Skeletal muscle satellite cell (primary cell): ENCODE results near the gene OTOP2.

Experiments
- H3K27me3 ChIP-seq: 2 replicates; pipeline ENCODE4 v1.7.0; 2013; ENCODE audit warnings: low read length; ENCODE audit not compliant: control insufficient read depth, insufficient read depth
- H3K36me3 ChIP-seq: 2 replicates; pipeline ENCODE4 v1.7.0; 2013; ENCODE audit warnings: mild to moderate bottlenecking, control low read depth, low read length; ENCODE audit not compliant: insufficient read depth
- H3K4me1 ChIP-seq: 2 replicates; pipeline ENCODE4 v1.7.0; 2013; ENCODE audit warnings: low read length; ENCODE audit not compliant: control insufficient read depth, insufficient read depth
- H3K4me2 ChIP-seq: 2 replicates; pipeline ENCODE4 v1.7.0; 2013; ENCODE audit warnings: mild to moderate bottlenecking, low read length
- H3K4me3 ChIP-seq: 2 replicates; pipeline ENCODE4 v1.7.0; 2013; ENCODE audit warnings: low read length
- H3K9ac ChIP-seq: 2 replicates; pipeline ENCODE4 v1.7.0; 2013; ENCODE audit warnings: mild to moderate bottlenecking, low read depth, low read length, moderate library complexity
- H3K9me3 ChIP-seq: replicated peaks from 2 replicates; pipeline ENCODE4 v1.7.0; 2013; ENCODE audit warnings: mild to moderate bottlenecking, control low read depth, low read length

The OTOP2 gene

DNA sequence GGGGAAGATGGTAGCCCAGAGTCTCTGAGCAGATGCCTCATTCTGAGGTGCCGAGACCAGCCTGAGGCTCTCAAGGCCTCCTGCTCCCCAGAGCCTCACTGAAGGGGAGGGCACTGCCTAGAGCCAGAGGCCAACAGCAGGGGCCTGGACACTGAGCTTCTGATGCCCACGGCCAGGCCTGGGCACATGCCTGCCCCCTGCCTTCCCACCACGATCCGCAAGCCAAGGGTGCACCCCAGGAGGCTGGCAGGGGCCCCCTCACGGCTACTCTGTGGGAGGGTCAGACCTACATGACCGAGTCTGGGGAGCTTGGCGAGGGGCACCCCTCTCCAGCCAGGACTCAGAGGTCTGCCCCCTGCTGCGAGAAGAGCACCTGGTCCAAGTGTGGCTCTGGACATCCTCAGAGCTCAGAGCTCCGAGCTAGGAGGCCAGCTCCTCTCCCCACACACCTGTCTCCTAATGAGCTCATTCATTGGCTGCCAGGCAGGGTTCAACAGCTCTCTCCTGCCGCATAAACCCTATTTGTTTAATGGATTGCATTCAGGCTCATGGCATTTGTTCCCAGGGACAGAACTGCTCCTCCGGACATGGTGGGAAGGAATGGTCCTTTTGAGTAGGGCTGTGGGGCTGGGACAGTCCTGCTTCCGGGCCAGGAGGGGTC lies 25.5 kb downstream of the OTOP2 start:
- Histone ChIP-seq H3K9ac (no peak overlapping the region), H3K4me2 (no peak overlapping the region), H3K9me3 (no peaks in the 10 kb centered on the region), H3K36me3 (no peaks in the 10 kb centered on the region), H3K4me1 (no peaks in the 10 kb centered on the region), H3K4me3 (no peak overlapping the region), H3K27me3 (peaks cover 70% of the 10 kb centered on the region)

DNA sequence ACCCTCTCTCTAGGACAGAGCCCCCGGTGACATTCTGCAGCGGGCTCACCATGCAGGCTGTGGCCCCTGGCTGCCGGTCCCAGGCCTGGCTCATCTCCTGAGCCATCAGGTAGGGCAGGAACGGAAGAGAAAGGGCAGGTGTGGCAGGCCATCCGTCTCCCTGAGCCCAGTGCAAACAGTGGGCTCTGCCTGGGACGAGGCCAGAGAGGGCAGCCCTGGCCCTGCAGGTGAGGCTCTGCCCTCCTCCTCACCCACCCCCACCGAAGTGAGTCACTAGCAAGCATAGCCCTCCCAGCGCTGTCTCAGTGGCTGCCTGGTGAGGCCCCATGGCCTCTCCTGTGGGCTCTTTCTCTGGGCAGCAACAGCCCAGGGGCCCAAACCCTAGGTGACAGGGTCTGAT lies 26.1 kb downstream of the OTOP2 start:
- no peak overlapping the region for H3K4me3 ChIP-seq
- no peaks in the 10 kb centered on the region for H3K9me3 ChIP-seq
- no peak overlapping the region for H3K4me2 ChIP-seq
- peaks cover 70% of the 10 kb centered on the region for H3K27me3 ChIP-seq
- H3K36me3 ChIP-seq = no peaks in the 10 kb centered on the region
- H3K9ac ChIP-seq = no peak overlapping the region
- H3K4me1 ChIP-seq = no peaks in the 10 kb centered on the region

DNA sequence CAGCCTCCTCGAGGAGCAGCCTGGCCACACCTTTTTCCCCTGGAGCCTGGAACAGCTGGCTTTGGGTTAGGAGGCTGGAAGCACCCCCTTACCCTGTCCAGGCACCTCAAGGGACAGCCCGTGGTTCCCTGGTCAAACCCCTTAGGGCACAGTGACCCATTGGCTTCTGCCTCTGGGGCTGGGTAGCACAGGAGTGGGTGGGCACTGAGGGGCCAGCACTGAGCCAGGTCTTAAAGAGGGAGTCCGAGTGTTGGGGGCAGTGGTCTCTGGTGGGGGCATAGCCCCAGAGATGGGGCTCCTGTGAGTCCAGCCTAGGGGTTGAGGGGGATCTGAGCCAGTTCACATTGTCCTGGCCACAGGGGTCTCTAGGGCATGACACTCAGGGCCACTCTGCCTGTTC lies 27.0 kb downstream of the OTOP2 start:
- no peaks in the 10 kb centered on the region for H3K4me1 ChIP-seq
- H3K9me3 ChIP-seq = no peaks in the 10 kb centered on the region
- no peak overlapping the region for H3K4me2 ChIP-seq
- H3K4me3 ChIP-seq = no peak overlapping the region
- peaks cover 67% of the 10 kb centered on the region for H3K27me3 ChIP-seq
- no peaks in the 10 kb centered on the region for H3K36me3 ChIP-seq
- no peak overlapping the region for H3K9ac ChIP-seq

DNA sequence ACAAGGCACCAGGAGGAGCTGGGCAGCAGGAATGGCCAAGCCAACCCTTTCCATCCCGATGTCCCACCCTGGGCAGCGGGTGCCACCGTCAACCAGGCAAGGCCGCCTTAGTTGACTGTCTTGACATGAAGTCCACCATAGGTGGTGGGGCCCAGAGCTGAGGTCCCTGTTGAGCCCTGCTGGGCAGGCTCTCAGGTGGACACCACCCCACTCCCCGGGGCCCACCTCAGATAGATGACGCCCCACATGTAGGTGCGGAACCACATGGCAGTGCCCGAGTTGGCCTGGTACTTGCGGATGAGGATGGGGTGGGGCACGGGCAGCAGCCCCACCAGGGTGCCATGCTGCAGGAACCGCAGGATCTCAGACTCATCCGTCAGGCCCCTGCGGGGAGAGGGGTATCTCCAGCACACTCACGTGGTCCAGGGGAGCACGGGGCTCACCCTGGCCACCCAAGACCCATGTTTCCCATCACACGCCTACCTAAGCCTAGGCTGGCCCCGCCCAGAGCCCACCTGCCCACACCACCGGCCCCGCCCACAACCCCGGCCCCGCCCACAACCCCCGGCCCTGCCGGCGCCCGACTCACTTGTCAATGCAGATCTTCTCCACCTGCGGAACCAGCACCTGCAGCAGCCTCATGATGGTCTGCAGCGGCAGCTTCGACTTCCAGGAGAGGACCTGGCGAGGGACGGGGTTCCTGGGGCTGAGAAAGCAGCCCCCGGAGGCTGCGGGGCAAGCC lies 27.8 kb downstream of the OTOP2 start:
- Histone ChIP-seq H3K9ac (no peak overlapping the region), H3K4me1 (no peaks in the 10 kb centered on the region), H3K27me3 (peaks cover 61% of the 10 kb centered on the region), H3K9me3 (no peaks in the 10 kb centered on the region), H3K4me2 (no peak overlapping the region), H3K36me3 (no peaks in the 10 kb centered on the region), H3K4me3 (no peak overlapping the region)

DNA sequence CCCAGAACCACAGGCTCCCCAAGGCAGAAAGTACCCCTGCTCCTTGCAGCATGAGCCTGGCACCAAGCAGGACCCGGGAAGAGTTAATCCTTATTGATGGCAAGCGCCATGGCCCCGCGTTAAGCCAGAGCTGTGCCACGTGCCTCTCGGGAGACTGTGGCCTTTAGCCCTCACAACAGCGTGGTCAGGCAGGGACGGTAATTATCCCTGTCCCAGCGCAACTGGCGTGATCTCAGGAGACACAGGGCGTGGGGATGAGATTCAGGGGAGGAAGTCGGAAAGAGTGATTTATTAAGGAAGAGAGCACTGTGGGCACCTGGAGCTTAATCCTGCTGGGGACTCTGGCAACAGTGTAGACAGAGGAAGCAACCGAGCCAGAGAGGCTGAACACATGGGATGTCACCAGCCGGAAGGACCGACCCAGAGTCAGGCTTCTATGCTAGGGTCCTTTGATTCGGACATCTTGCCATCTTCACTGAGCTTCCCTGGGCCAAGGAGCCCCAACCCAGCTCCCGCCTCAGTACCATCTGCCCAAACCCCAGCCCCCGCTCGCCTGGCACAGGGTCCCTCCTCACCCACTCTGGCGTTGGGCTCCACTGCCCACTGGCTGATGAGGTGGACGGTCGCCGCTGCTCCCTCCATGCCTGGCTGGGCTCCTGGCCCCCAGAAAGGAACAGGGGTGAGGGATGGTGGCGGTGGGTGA lies 28.5 kb downstream of the OTOP2 start:
- Histone ChIP-seq H3K36me3 (no peaks in the 10 kb centered on the region), H3K27me3 (peaks cover 54% of the 10 kb centered on the region), H3K9me3 (no peaks in the 10 kb centered on the region), H3K4me2 (no peak overlapping the region), H3K4me3 (no peak overlapping the region), H3K4me1 (no peaks in the 10 kb centered on the region), H3K9ac (no peak overlapping the region)

DNA sequence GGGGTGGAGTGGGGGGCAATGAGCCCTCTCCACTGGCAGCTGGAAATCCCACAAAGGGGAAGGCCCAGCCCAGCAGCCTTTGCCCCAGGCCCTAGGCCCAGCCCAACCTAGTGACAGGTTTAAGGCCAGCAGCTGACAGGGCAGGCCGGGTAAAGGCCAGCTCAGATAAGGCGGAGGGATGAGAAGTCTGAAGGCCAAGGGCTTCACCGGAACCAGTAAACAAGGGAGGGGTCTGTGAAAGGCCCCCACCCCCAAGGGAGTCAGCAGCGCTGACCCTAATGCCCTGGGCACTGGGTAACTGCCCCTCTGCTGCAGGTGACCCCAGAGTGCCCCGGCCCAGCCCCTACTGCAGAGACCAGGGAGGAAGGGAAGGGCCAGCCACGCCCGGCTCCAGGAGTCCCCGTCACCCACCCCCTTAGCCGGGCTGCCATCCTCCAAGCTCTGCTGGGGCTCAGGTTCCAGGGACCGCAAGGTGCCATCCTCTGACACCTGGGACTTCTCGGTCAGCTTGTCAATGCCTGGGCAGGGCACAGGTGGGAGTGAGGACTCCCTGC lies 29.1 kb downstream of the OTOP2 start:
- H3K4me2 ChIP-seq = no peak overlapping the region
- H3K4me3 ChIP-seq = no peak overlapping the region
- no peaks in the 10 kb centered on the region for H3K9me3 ChIP-seq
- H3K9ac ChIP-seq = no peak overlapping the region
- H3K27me3 ChIP-seq = peaks cover 48% of the 10 kb centered on the region
- no peaks in the 10 kb centered on the region for H3K36me3 ChIP-seq
- H3K4me1 ChIP-seq = no peaks in the 10 kb centered on the region

DNA sequence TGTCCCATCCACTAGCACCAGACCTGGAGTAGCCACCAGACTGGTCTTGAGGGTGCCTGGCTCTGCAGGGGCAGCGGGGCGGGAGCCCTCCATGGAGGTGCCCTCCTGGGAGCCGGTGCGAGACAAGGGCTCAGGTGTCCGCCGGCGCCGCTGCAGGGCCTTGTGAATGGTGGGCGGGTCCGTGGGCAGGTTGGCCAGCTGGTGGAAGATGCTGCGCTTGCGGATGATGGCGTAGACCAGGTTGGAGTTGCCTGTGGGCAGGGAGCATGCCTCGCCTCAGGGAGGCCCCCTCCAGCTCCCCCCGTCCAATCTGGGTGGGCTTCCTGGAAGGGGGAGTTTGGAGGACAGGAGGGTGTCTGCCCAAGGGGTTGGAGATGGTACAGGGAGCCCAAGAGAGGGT lies 30.0 kb downstream of the OTOP2 start:
- Histone ChIP-seq H3K9ac (no peak overlapping the region), H3K27me3 (peaks cover 44% of the 10 kb centered on the region), H3K4me2 (no peak overlapping the region), H3K4me3 (no peak overlapping the region), H3K36me3 (no peaks in the 10 kb centered on the region), H3K9me3 (no peaks in the 10 kb centered on the region), H3K4me1 (no peaks in the 10 kb centered on the region)

DNA sequence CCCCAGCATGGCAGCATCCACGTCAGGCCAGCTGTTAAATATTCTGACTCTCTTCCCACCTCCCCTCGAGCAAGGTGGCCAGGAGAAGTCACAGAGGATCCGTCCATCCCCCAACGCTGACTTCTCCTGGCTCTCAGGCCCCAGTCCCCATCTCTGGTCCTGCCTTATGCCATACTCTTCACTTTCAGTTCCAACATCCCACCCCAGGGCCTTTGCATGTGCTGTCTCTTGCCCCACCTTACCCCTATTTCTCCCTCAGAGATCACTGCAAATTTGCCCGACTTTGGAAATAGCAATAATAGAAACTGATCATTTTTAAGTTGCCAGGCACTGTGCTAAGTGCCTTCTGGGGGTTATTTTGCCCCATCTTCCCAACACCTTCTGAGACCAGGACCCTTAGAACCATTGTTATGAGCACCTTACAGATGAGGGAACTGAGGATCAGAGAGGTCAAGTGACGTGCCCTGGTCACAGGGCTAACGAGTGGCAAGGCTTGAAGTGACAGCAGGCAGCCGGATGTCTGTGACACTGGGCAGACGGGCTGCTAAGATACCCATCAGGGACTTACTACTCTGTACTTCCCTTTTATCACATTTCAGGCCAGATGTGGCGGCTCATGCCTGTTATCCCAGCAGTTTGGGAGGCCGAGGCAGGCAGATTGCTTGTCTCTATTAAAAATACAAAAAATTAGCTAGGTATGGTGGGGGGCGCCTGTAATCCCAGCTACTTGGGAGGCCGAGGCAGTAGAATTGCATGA lies 30.8 kb downstream of the OTOP2 start:
- H3K9me3 ChIP-seq = no peaks in the 10 kb centered on the region
- H3K27me3 ChIP-seq = peaks cover 43% of the 10 kb centered on the region
- H3K4me1 ChIP-seq = no peaks in the 10 kb centered on the region
- H3K4me3 ChIP-seq = no peak overlapping the region
- H3K4me2 ChIP-seq = no peak overlapping the region
- no peak overlapping the region for H3K9ac ChIP-seq
- no peaks in the 10 kb centered on the region for H3K36me3 ChIP-seq

DNA sequence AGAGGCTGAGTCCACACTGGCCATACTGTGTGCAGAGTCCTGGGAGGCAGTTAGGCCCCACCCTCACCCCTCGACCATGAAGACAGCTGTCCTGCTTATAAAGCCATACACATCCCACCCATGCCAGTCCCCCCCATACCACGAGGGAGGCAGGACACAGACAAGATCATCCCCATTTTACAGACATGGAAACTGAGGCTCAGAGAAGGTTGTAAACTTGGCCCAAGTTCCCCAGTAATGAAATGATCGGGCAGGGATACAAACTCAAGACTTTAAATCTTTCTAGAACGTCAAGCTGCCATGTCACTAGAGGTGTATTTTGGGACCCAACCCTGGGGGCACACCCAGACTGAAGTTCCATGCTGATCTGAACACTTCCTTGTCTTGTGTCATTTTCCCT lies 32.0 kb downstream of the OTOP2 start:
- no peak overlapping the region for H3K9ac ChIP-seq
- peaks cover 35% of the 10 kb centered on the region for H3K27me3 ChIP-seq
- H3K4me3 ChIP-seq = no peak overlapping the region

DNA sequence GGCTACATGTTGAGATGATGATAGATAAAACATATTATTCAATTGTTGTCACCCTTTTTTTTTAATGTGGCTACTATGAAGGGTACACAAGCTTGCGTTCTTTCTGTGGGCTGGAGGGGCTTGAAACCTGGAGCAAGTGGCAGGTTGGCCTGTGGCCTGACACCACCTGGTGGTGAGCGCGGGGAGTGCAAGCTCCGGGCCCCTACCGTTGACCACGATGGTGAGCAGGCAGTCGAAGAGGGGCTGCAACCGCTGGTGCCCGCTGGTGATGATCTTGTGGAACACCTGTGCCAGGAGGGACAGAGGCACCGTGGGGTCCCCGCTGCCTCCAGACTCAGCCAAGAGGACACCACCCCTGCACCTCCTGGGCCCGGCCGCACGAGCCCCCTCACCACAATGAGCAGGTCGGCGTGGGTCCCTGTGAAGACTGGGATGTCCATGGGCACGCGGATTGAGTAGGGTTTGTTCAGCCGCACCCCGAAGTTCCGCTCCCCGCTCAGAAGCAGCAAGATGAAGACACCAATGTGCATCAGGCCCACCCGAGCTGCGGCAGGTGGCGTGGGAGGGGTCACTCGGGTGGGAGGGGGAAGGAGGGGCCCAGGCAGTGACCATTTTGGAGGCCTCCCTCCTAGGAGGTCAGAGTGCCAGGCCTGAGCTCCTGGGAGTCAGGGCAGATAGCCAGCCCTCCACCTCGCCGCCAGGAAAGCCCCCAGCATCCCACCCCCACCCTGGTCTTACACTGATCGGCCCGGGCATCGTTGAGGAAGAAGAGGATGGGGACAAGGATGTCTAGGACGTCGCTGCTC lies 34.1 kb downstream of the OTOP2 start:
- Histone ChIP-seq H3K4me2 (no peak overlapping the region), H3K4me1 (no peaks in the 10 kb centered on the region), H3K4me3 (no peak overlapping the region), H3K27me3 (peaks cover 21% of the 10 kb centered on the region), H3K9me3 (no peaks in the 10 kb centered on the region), H3K36me3 (no peaks in the 10 kb centered on the region), H3K9ac (no peak overlapping the region)

More for the DNA sequence above, 32.0 kb downstream of the OTOP2 start:
- H3K4me1 ChIP-seq = no peaks in the 10 kb centered on the region
- no peak overlapping the region for H3K4me2 ChIP-seq
- H3K9me3 ChIP-seq = no peaks in the 10 kb centered on the region
- no peaks in the 10 kb centered on the region for H3K36me3 ChIP-seq
